Parathyroid adenoma (tissue), 2 donors: ENCODE results near the gene PRR32.

Experiments used
- H2AFZ ChIP-seq: fragments of 300-600 bp; sonication (generic); one replicate; pipeline ENCODE4 v1.7.0; 2017; ENCODE audit warnings: antibody characterized with exemption, mild to moderate bottlenecking
- H3K27ac ChIP-seq: fragments of 300-600 bp; sonication (generic); one replicate; pipeline ENCODE4 v1.7.0; 2017
- H3K27me3 ChIP-seq: fragments of 300-600 bp; sonication (generic); one replicate; pipeline ENCODE4 v1.7.0; 2017; ENCODE audit warnings: low read length; ENCODE audit not compliant: control insufficient read depth, insufficient read depth
- H3K36me3 ChIP-seq: fragments of 300-600 bp; sonication (generic); one replicate; pipeline ENCODE4 v1.7.0; 2017; ENCODE audit warnings: low read length; ENCODE audit not compliant: control insufficient read depth, insufficient read depth
- H3K4me1 ChIP-seq: fragments of 300-600 bp; sonication (generic); one replicate; pipeline ENCODE4 v1.7.0; 2017; ENCODE audit warnings: control low read depth
- H3K4me2 ChIP-seq: fragments of 300-600 bp; sonication (generic); one replicate; pipeline ENCODE4 v1.7.0; 2017; ENCODE audit warnings: low read length
- H3K4me3 ChIP-seq: fragments of 300-600 bp; sonication (generic); one replicate; pipeline ENCODE4 v1.7.0; 2017; ENCODE audit warnings: low read depth, low read length
- H3K79me2 ChIP-seq: fragments of 300-600 bp; sonication (generic); one replicate; pipeline ENCODE4 v1.7.0; 2017; ENCODE audit warnings: control low read depth
- H3K9ac ChIP-seq: fragments of 300-600 bp; sonication (generic); one replicate; pipeline ENCODE4 v1.7.0; 2017; ENCODE audit warnings: mild to moderate bottlenecking
- H3K9me3 ChIP-seq: fragments of 300-600 bp; sonication (generic); one replicate; pipeline ENCODE4 v1.7.0; 2017; ENCODE audit warnings: low read length; ENCODE audit not compliant: control insufficient read depth
- TF ChIP-seq, protein P1 (sequence below): fragments of 300-600 bp; sonication (generic); IDR thresholded peaks from one replicate; pipeline ENCODE4 v1.7.0; 2017; ENCODE audit warnings: antibody characterized with exemption, mild to moderate bottlenecking
- donor health status: primary hyperparathyroidism.

The PRR32 gene

DNA sequence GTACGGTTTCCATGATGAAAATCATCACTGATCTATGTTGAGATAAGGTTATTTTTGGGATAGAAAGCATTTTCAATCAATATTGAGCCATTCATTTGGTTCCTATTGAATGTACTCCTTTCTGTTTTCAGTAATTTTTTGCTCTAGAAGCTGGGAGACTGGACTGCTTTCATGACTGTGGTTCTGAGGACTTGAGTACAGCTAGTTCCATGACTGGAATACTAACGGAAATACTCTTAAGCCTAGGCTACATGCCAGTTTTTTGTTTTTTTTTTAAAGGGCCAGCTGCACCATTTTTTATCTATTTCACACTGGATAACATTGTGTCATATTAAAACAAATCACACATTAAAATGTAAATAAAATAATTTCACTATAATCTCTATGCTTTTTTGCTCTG is 16.7 kb downstream of the PRR32 start:
- Histone ChIP-seq H3K4me3 (no peak overlapping the region), H3K36me3 (no peaks in the 10 kb centered on the region), H3K27me3 (no peaks in the 10 kb centered on the region), H3K4me1 (no peaks in the 10 kb centered on the region), H3K27ac (no peak overlapping the region), H3K79me2 (no peaks in the 10 kb centered on the region), H2AFZ (no peak overlapping the region), H3K4me2 (no peak overlapping the region), H3K9me3 (no peaks in the 10 kb centered on the region), H3K9ac (no peak overlapping the region)
- TF ChIP-seq, protein P1, sequence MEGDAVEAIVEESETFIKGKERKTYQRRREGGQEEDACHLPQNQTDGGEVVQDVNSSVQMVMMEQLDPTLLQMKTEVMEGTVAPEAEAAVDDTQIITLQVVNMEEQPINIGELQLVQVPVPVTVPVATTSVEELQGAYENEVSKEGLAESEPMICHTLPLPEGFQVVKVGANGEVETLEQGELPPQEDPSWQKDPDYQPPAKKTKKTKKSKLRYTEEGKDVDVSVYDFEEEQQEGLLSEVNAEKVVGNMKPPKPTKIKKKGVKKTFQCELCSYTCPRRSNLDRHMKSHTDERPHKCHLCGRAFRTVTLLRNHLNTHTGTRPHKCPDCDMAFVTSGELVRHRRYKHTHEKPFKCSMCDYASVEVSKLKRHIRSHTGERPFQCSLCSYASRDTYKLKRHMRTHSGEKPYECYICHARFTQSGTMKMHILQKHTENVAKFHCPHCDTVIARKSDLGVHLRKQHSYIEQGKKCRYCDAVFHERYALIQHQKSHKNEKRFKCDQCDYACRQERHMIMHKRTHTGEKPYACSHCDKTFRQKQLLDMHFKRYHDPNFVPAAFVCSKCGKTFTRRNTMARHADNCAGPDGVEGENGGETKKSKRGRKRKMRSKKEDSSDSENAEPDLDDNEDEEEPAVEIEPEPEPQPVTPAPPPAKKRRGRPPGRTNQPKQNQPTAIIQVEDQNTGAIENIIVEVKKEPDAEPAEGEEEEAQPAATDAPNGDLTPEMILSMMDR: no peak

DNA sequence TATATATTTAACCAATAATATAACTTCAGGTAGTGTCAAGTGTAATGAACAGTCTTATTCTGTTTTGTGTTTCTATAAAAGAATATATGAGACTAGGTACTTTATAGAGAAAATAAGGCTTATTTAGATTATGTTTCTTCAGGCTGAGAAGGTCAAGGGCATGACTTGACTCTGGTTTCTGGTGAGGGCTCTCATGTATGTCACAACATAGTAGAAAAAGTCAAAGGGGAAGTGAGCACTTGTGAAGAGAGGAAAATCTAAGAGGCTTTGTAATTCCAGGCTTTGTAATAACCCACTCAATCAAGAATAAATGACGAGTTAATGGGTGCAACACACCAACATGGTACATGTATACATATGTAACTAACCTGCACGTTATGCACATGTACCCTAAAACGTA is 27.6 kb downstream of the PRR32 start:
- TF ChIP-seq, protein P1: no peak
- H3K36me3 ChIP-seq: no peaks in the 10 kb centered on the region
- no peak overlapping the region for H3K9ac ChIP-seq
- H3K4me2 ChIP-seq: no peak overlapping the region
- H3K4me3 ChIP-seq: no peak overlapping the region
- no peaks in the 10 kb centered on the region for H3K27me3 ChIP-seq
- no peak overlapping the region for H2AFZ ChIP-seq
- H3K4me1 ChIP-seq: no peaks in the 10 kb centered on the region
- H3K79me2 ChIP-seq: no peaks in the 10 kb centered on the region
- H3K27ac ChIP-seq: no peak overlapping the region
- H3K9me3 ChIP-seq: no peaks in the 10 kb centered on the region

DNA sequence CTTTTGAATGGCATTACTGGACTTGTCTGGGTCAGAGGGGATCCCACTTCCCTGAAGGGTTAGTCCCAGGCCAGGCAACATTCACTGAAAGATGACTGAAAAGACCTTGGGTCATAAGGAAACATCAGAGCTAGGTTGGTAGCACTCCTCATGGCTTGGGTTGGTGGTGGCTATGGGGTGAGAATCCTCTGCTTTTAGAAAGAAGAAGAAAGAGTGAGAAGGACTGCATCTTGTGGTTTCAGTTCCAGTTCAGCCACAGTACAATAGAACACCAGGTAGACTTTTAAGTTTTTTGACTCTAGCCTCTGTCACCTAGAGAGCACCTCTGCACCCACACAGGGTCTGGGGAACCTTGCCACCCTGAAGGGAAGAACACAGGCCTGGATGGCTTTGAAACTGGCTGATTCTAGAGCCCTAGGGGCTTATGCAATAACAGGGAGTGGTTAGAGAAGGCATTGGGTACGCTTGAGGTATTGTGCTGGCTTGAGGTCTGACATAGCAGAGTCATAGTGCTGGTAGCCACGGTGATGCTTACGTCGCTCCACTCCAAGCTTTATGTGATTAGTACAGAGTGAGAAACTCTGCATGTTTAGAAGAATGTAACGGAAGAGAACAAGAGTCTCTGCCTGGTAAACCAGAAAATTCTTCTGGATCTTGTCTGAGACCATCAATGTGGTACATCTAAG is 36.5 kb downstream of the PRR32 start:
- no peaks in the 10 kb centered on the region for H3K79me2 ChIP-seq
- H3K4me1 ChIP-seq: no peaks in the 10 kb centered on the region
- no peaks in the 10 kb centered on the region for H3K27me3 ChIP-seq
- H3K4me3 ChIP-seq: no peak overlapping the region
- TF ChIP-seq, protein P1: no peak
- H3K4me2 ChIP-seq: no peak overlapping the region
- no peak overlapping the region for H2AFZ ChIP-seq
- no peak overlapping the region for H3K27ac ChIP-seq
- no peaks in the 10 kb centered on the region for H3K9me3 ChIP-seq
- H3K9ac ChIP-seq: no peak overlapping the region
- H3K36me3 ChIP-seq: no peaks in the 10 kb centered on the region
